GM21723 (cell line): ENCODE measurements around the gene MED27.
A peak's percentile ranks its signal among the peaks of the same experiment; 100 is the strongest.

Experiments
- ATAC-seq: cut with Tn5 transposase; IDR thresholded peaks from one replicate; pipeline ENCODE4 v1.9.1; 2021; ENCODE audit warnings: mild to moderate bottlenecking, moderate library complexity; ENCODE audit not compliant: unreplicated experiment

The MED27 gene

GRCh38 chr9:132079391-132080091 lies at the start of gene MED27:
TSS of gene MED27 (minus strand) at chr9:132079867. CDS start at chr9:132079844, 23 bp downstream.
- peak; percentile 89 for ATAC-seq

DNA sequence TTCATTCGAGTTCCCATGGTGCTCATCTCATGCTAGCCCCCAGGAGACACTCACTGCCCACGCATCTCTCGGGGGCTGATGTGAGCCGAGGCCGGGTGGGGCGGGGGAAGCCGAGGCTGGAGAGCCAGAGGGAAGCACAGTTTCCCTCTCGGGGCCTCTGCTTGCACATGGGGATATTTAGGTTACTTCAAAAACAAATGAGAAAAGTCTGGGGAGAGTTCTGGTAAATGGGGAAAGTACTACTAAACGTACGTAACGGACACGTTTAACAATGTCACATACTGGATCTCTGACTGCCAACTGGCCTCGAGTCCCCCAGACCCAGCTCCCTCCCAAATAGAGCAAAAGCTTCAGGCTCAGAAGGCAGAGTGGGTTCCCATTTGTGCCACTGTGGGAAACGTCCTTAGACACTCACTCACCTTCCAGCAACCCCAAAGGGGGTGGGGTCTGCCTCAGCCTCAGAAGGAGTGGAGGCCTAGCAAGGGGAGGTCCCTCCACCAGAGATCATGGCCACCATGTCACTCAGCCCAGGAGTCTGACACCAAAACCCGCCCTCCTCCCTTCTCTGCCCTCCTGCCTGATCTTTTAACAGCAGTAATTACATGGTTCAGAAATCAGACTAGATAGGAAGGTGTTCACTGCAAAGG lies 48.3 kb upstream of the MED27 start:
- ATAC-seq, result no peak

- no peak for ATAC-seq
Observed at GRCh38 chr9:132126680-132127236, 47.1 kb upstream of the MED27 start.

DNA sequence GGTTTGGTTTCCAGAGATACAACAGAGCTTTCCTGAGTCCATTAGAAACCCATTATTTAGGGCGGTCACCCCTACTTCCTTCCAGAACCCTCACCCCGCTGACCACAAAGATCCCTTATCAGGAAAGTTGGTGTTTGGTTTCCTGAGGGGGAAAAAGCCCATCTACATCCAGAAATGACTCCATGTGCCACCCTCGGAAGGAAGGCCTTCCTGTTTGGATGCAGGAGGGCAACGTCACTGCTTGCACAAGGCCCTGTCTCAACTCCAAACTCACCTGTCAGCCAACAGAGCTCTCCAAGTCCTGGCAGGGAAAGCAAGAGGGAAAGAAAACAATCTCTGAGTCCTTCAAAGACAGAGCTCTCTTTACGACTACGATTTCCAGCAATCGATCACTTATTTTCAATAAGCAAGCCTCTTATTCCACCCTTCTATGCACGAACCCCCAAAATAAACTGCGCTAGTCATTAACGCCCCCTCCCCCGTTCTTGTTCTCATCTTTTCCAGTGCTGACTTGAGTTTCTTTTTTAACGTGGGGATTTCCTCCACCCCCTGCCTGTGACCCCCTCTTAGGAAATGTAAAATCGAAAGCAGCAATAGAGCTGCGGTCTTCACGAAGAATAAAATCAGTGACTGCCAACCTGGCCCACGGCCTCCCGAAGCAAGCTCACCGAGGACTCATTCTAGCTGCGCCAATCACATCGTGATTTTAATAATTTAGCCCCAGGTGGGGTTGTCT lies 46.4 kb upstream of the MED27 start:
- ATAC-seq, result no peak

DNA sequence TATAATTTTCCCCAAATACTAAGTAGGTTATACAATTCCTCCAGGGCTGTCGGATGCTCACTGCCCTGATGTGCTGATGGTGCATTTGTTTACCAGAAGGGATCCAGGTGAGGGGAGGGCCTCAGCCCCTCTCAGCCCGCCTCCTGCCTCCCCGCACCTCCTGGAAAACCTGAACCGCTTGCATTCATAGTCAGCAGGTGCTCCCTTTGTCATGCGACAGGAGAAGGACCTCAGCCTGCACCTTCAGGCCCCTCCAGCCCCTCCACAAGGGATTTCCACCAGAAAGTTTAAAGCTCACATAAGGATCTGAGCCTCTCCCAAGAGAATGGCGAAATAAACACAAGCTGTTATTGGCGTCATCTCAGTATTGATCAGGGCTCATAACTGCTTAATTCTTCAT lies 45.7 kb upstream of the MED27 start:
- ATAC-seq, result no peak

GRCh38 chr9:132124800-132125199 lies 45.1 kb upstream of the MED27 start:
- no peak for ATAC-seq

DNA sequence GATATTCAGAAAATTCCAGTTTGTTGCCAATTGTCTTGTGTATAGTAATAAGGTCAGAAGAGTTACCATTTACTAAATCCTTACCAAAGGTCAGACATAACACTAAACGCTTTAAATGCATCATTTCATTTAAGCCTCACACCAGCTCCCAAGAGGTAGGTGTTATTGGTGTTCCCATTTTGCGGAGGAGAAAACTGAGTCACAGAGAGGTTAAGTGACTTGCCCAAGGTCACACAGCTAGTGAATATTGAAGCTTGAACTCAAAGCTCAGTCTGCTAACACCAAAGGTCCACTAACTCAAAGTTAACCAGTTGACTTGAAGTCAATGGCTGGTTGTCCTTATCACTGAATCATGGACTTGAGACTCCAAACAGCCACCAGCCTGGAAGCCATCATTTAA lies 41.4 kb upstream of the MED27 start:
- no peak for ATAC-seq

DNA sequence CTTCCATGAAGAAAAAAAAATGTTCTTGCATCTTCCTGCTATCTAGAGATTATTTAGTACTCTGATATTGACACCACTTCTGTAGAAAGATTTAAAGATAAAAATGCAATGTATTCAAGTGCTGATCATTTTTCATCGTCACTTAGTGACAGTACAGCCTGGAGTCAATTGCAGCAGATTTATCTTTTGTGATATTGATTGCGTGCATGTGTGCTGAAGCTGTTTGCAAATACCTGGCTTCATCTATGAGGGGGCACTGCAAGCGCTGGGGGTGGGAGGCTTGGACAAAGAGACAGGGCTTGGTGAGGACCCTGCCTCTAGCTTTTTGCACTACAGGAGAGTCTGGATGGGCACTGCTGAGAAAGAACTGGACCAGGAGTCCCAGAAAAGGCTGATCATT lies 38.0 kb upstream of the MED27 start:
- ATAC-seq, result no peak

- ATAC-seq, result no peak
Observed at GRCh38 chr9:132116583-132116982, 36.9 kb upstream of the MED27 start.

GRCh38 chr9:132114102-132114707 lies 34.5 kb upstream of the MED27 start:
- ATAC-seq, result no peak

DNA sequence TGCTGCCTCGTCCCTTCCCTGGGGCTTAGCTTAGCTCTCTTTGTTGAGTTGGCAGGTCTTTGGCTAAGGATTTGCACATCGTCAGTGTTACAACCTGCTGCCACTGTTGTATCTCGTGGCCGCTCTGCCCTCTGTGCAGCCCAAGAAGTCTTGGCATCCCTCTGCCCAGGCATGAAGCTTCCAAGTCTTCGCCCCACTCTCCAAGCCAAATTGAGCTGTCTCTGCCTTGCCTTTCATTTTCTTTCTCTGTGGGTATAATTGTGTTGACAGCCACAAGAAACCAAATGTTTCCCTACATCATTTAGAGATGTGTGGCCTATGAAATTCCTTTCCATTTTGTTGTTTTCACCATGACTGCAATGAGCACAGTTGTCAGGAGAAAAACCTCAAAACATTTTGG lies 29.6 kb upstream of the MED27 start:
- ATAC-seq, result no peak

- ATAC-seq, result no peak
Observed at GRCh38 chr9:132108728-132109127, 29.1 kb upstream of the MED27 start.

DNA sequence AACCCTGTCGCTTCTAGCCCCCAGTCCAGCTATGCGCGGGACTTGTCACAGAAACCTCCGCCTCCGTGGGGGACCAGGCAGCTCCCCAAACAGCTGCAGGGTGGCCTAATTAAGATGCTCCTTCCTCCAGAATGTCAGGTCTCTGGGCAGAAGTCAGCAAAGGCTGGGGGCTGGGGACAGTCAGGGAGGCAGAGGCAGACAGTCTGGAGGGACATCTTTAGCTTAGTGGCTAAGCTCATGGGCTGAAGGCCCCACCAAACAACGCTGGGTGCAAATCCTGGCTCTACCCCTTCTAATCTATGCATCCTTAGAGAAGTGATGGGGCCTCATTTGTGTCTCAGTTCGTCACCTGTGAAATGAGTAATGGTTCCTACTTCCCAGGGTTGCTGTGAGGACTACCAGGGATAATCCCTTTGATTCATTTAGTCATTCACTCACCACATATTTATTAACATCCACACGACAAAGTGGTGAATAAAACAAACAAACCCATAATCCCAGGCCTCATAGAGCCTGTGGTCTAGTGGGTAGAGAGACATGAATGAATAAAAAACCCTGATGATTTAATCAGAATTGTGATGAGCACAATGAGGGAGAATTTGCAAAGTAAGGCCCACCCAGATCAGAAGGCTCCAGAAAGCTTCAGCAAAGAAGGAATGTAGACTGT lies 20.2 kb upstream of the MED27 start:
- ATAC-seq, result no peak

- no peak for ATAC-seq
Observed at GRCh38 chr9:132099167-132099566, 19.5 kb upstream of the MED27 start.

GRCh38 chr9:132094314-132094791 lies 14.7 kb upstream of the MED27 start:
- no peak for ATAC-seq

- ATAC-seq, result no peak
Observed at GRCh38 chr9:132090771-132091170, 11.1 kb upstream of the MED27 start.

DNA sequence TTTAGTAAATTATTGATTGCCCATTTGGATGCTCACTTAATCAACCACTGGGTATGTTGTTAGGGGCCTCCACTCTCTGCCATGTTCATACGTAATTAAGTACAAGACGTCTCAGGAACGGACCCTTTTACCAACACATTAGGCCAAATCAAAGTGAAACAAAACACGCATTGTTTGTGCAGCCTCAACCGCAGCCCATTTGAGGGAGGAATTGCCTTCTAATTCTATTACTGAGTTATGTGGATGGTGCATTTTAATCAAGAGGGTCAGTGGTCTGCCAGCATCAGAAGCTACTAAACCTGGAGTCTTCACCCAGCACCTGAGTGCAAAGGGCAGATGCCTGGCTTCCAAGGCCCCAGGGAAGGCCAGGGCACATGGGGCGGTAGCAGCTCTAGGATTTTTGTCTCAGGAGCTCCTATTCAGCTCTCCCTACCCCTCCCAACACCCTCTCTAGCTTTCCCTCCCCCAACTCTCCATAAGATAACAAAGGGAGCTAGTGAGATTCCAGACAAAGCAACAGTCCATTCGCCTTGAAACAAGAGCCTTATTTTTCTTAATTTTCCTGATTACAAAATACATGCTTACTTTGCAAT lies 7.9 kb upstream of the MED27 start:
- no peak for ATAC-seq

- ATAC-seq, result no peak
Observed at GRCh38 chr9:132082188-132082587, 2.5 kb upstream of the MED27 start.

- peak; percentile 14 for ATAC-seq
Observed at GRCh38 chr9:132078699-132079356, 839 bp downstream of the MED27 start.
